Measurements from ENCODE around the gene UCN2.
"Not testable (repeated sequence)": the region's sequence is repeated elsewhere in the genome, so short reads cannot be mapped to it uniquely, and the experiment has no call there.

The UCN2 gene

GRCh38 chr3:48543271-48543866 lies 20.2 kb downstream of the UCN2 start:
- peak in 4 of 58 donors; percentile 15 to 27 (median 24) for DNase-seq

- DNase-seq = no peak
Observed at GRCh38 chr3:48538451-48538850, 25.1 kb downstream of the UCN2 start.

- no peak for DNase-seq
Observed at GRCh38 chr3:48536785-48537184, 26.8 kb downstream of the UCN2 start.

GRCh38 chr3:48536116-48536515 lies 27.5 kb downstream of the UCN2 start:
- no peak for DNase-seq

GRCh38 chr3:48535578-48535977 lies 28.0 kb downstream of the UCN2 start:
- DNase-seq = no peak

GRCh38 chr3:48532977-48533337 lies 30.6 kb downstream of the UCN2 start:
- DNase-seq = no peak

GRCh38 chr3:48532271-48532976 lies 31.2 kb downstream of the UCN2 start:
- peak in 17 of 58 donors; percentile 8 to 77 (median 21) for DNase-seq

- not testable (repeated sequence) for DNase-seq
Observed at GRCh38 chr3:48530701-48531100, 32.9 kb downstream of the UCN2 start.

- DNase-seq = no peak
Observed at GRCh38 chr3:48528754-48529153, 34.8 kb downstream of the UCN2 start.

GRCh38 chr3:48528048-48528447 lies 35.5 kb downstream of the UCN2 start:
- no peak for DNase-seq

- no peak for DNase-seq
Observed at GRCh38 chr3:48524970-48525369, 38.6 kb downstream of the UCN2 start.

GRCh38 chr3:48521635-48522034 lies 41.9 kb downstream of the UCN2 start:
- DNase-seq = no peak

- DNase-seq = no peak
Observed at GRCh38 chr3:48519277-48519643, 44.3 kb downstream of the UCN2 start.

- DNase-seq = no peak
Observed at GRCh38 chr3:48518638-48519276, 44.8 kb downstream of the UCN2 start.

GRCh38 chr3:48518069-48518468 lies 45.5 kb downstream of the UCN2 start:
- no peak for DNase-seq

GRCh38 chr3:48516571-48516970 lies 47.0 kb downstream of the UCN2 start:
- no peak for DNase-seq

- DNase-seq = no peak
Observed at GRCh38 chr3:48514431-48515227, 49.0 kb downstream of the UCN2 start.
